ENCODE measurements around the gene ATP2A3. TPM values are rescaled to one million over a fixed set of nuclear protein-coding genes. Genes with fewer than 3 reads are reported as not detected.

Gene ATP2A3
- total RNA-seq, 1 donor from 2014 or later = 1.6 TPM

- no peak for DNase-seq (ENCODE audit: low read depth, low spot score)
- Mint-ChIP-seq H3K9me3 (no peaks in the 10 kb centered on the region), H3K27me3 (ENCODE audit: low read depth) (peaks cover 47% of the 10 kb centered on the region), H3K4me3 (no peak overlapping the region), H3K4me1 (peaks cover 4% of the 10 kb centered on the region), H3K27ac (ENCODE audit: unreplicated experiment) (no peak overlapping the region), H3K36me3 (ENCODE audit: low read depth) (no peaks in the 10 kb centered on the region)
- no peak for TF ChIP-seq CTCF (conservative IDR thresholded peaks at IDR 0.05)
Measured at GRCh38 chr17:3959921-3960601, 4.2 kb downstream of the ATP2A3 start.

GRCh38 chr17:3959295-3959899, 4.8 kb downstream of the ATP2A3 start:
- no peak for TF ChIP-seq CTCF (conservative IDR thresholded peaks at IDR 0.05)
- no peak for DNase-seq (ENCODE audit: low read depth, low spot score)

GRCh38 chr17:3957735-3958599, 6.3 kb downstream of the ATP2A3 start:
- H3K4me3 Mint-ChIP-seq = no peak overlapping the region
- peaks cover 33% of the 10 kb centered on the region for H3K27me3 Mint-ChIP-seq (ENCODE audit: low read depth)
- H3K9me3 Mint-ChIP-seq = no peaks in the 10 kb centered on the region
- no peak for TF ChIP-seq CTCF (conservative IDR thresholded peaks at IDR 0.05)
- no peaks in the 10 kb centered on the region for H3K4me1 Mint-ChIP-seq
- DNase-seq (ENCODE audit: low read depth, low spot score) = no peak
- no peaks in the 10 kb centered on the region for H3K36me3 Mint-ChIP-seq (ENCODE audit: low read depth)
- H3K27ac Mint-ChIP-seq (ENCODE audit: unreplicated experiment) = no peak overlapping the region

More at GRCh38 chr17:3959295-3959899, 4.8 kb downstream of the ATP2A3 start:
- Mint-ChIP-seq H3K36me3 (ENCODE audit: low read depth) (no peaks in the 10 kb centered on the region), H3K4me1 (no peaks in the 10 kb centered on the region), H3K9me3 (no peaks in the 10 kb centered on the region), H3K27me3 (ENCODE audit: low read depth) (peaks cover 41% of the 10 kb centered on the region), H3K4me3 (no peak overlapping the region), H3K27ac (ENCODE audit: unreplicated experiment) (no peak overlapping the region)

- no peak for TF ChIP-seq CTCF (conservative IDR thresholded peaks at IDR 0.05)
- H3K4me1 Mint-ChIP-seq = no peaks in the 10 kb centered on the region
- no peaks in the 10 kb centered on the region for H3K9me3 Mint-ChIP-seq
- no peaks in the 10 kb centered on the region for H3K36me3 Mint-ChIP-seq (ENCODE audit: low read depth)
- peaks cover 23% of the 10 kb centered on the region for H3K27me3 Mint-ChIP-seq (ENCODE audit: low read depth)
- DNase-seq (ENCODE audit: low read depth, low spot score) = no peak
- no peak overlapping the region for H3K27ac Mint-ChIP-seq (ENCODE audit: unreplicated experiment)
- H3K4me3 Mint-ChIP-seq = no peak overlapping the region
Measured at GRCh38 chr17:3956983-3957382, 7.3 kb downstream of the ATP2A3 start.

GRCh38 chr17:3956327-3956957, 7.8 kb downstream of the ATP2A3 start:
- no peak overlapping the region for H3K27ac Mint-ChIP-seq (ENCODE audit: unreplicated experiment)
- H3K4me3 Mint-ChIP-seq = no peak overlapping the region
- DNase-seq (ENCODE audit: low read depth, low spot score) = no peak
- no peaks in the 10 kb centered on the region for H3K4me1 Mint-ChIP-seq
- H3K27me3 Mint-ChIP-seq (ENCODE audit: low read depth) = peaks cover 18% of the 10 kb centered on the region
- no peaks in the 10 kb centered on the region for H3K36me3 Mint-ChIP-seq (ENCODE audit: low read depth)
- no peak for TF ChIP-seq CTCF (conservative IDR thresholded peaks at IDR 0.05)
- H3K9me3 Mint-ChIP-seq = no peaks in the 10 kb centered on the region

All from neural crest cell (in vitro differentiated cells).